Effector CD8-positive, alpha-beta T cell (primary cell): ENCODE measurements around the gene SULT1B1.

Source experiments
- DNase-seq: peaks from one replicate; lab custom pipeline; 2025; lab: John Stamatoyannopoulos, UW

Gene SULT1B1

DNA sequence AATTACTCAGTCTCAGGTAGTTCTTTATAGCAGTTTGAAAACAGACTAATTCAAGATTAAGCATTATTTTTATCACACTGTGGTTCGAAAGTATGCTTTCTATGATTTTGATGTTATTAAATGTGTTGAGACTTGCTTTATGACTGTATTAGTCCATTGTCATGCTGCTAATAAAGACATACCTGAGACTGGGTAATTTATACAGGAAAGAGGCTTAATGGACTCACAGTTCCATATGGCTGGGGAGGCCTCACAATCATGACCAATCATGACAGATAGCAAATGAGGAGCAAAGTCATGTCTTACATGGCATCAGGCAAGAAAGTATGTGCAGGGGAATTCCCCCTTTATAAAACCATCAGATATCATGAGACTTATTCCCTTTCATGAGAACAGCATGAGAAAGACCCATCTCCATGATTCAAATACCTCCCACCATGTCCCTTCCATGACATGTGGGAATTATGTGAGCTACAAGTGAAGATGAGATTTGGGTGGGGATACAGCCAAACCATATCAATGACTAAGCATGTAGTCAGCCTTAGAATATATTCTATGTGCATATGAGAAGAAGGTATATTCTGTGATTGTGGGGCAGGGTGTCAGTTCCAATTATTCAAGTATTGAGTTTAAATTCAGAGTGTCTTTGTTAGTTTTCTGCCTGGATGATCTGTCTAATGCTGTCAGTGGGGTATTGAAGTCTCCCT is 62.7 kb downstream of the SULT1B1 start:
- no peak for DNase-seq

DNA sequence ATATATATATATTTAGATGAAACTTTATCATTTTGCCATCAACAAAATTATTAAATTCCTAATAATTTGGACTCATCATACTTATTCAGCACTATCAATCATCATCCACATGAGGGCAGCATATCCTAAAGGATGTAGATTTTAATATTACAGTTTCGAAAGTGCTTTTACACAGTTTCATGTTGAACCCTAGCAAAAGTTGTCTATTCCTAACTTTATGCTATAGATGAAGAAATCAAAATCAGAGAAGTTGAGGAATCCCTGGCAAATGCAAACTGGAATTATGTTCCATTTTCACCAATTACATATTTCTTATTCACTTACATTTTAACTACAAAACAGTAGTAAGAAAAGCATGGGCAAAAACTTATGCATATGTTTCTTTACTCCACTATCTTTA is 70.8 kb downstream of the SULT1B1 start:
- no peak for DNase-seq

DNA sequence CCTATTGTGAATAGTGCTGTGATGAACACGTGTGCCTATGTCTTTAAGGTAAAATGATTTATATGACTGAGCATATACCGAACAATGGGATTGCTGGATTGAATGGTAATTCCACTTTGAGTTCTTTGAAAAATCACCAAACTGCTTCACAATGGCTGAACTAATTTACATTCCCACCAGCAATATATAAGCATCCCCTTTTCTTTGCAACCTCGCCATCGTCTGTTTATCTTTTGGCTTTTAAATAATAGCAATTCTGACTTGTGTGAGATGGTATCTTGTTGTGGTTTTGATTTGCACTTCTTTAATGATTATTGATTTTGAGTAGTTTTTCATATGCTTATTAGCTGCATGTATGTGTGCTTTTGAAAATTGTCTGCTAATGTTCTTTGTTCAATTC is 75.6 kb downstream of the SULT1B1 start:
- DNase-seq = no peak
